Stomach (tissue), 9 donors: Measurements from ENCODE around the gene APEX2. TPM values are rescaled to one million over a fixed set of nuclear protein-coding genes. Genes with fewer than 3 reads are reported as not detected.

Experiments
- DNase-seq, 2 donors: peaks; one replicate each; pipeline versions ENCODE4 v3.0.0 to v3.0.0-alpha.2; 2013 to 2019
- H3K27ac ChIP-seq, 5 donors: fragments of 200-600 bp in 4 of 5; sonication (generic) in 4 of 5; one replicate each; pipeline ENCODE4 v1.5.1; 2013 to 2019; ENCODE audit warnings: mild to moderate bottlenecking in 1 of 5, moderate library complexity in 1 of 5
- H3K27me3 ChIP-seq, 3 donors: fragments of 200-600 bp; sonication (generic); one replicate each; pipeline ENCODE4 v1.5.1; 2017 to 2019; ENCODE audit warnings: mixed run types in 1 of 3
- H3K36me3 ChIP-seq, 4 donors: fragments of 200-600 bp; sonication (generic); 1 replicate in 3 of 4; 2 replicates in 1 of 4; pipeline ENCODE4 v1.5.1; 2016 to 2019
- H3K4me1 ChIP-seq, 4 donors: fragments of 200-600 bp; sonication (generic); one replicate each; pipeline ENCODE4 v1.5.1; 2016 to 2019
- H3K4me3 ChIP-seq, 4 donors: fragments of 200-600 bp; sonication (generic) in 3 of 4; one replicate each; pipeline ENCODE4 v1.5.1; 2016 to 2019; ENCODE audit warnings: mild to moderate bottlenecking in 1 of 4
- H3K9me3 ChIP-seq, 4 donors: fragments of 200-600 bp; sonication (generic); one replicate each; pipeline ENCODE4 v1.5.1; 2016 to 2019
- CTCF ChIP-seq, 7 experiments: fragments of 450-650 bp in 4 of 7; fragments of 200-600 bp in 3 of 7; sonication (generic) in 3 of 7; IDR thresholded peaks; one replicate each; pipeline ENCODE4 v1.5.1; 2016 to 2019; ENCODE audit warnings: antibody characterized with exemption in 7 of 7, control low read depth in 2 of 7, mild to moderate bottlenecking in 1 of 7
- EP300 ChIP-seq: sonication (generic); formaldehyde crosslinking; IDR thresholded peaks from one replicate; pipeline ENCODE4 v1.6.1; 2017; ENCODE audit warnings: antibody characterized with exemption
- POLR2A ChIP-seq, 4 donors: fragments of 450-650 bp; IDR thresholded peaks; one replicate each; pipeline ENCODE4 v1.6.1; 2016; ENCODE audit warnings: antibody characterized with exemption in 4 of 4, control low read depth in 2 of 4, mild to moderate bottlenecking in 1 of 4, moderate library complexity in 1 of 4
- POLR2AphosphoS5 ChIP-seq, 3 donors: sonication (generic); formaldehyde crosslinking; IDR thresholded peaks; one replicate each; pipeline ENCODE4 v1.6.1; 2016; ENCODE audit warnings: antibody characterized with exemption in 3 of 3
- WGBS, 5 donors: extraction: QIAGEN DNeasy Blood & Tissue Kit in 3 of 5; methylation state at CpG; one replicate each; pipeline versions ENCODE4 v1.1.5 to v1.1.7; 2013 to 2018; 5-methylcytosine and 5-hydroxymethylcytosine counted together
- intact Hi-C: fragments of 100-400 bp; cut with DNase I; formaldehyde crosslinking; loops from one replicate; pipeline ENCODE4 v1.15.1; 2023; ENCODE audit warnings: low total_unique reads
- polyA plus RNA-seq, 3 donors: library from polyadenylated mRNA; stranded (reverse); fragments of 200-250 nt; gene quantifications; one replicate each; pipeline ENCODE4 v1.2.3, GENCODE V29; 2013
- total RNA-seq, 5 donors: library from RNA; depleted of rRNA; stranded (reverse); fragments of >200 nt; gene quantifications; one replicate each; pipeline versions ENCODE4 v1.1.0 to v1.2.3, GENCODE V29; 2014 to 2016
- donor health status: healthy with polysubstance abuse.
- donor health status: Bipolar disorder and iron deficiency.
- donor health status: healthy.

APEX2 gene
- total and polyA plus RNA-seq, 8 donors, result 0.29 to 11.2 (median 8.3) TPM

GRCh38 chrX:54964766-54965497, 35.2 kb upstream of the APEX2 start:
- intact Hi-C loops, result no loop called here

GRCh38 chrX:54977387-54977786, 22.8 kb upstream of the APEX2 start:
- intact Hi-C loops, result no loop called here
- Histone ChIP-seq H3K9me3 (peaks cover 0 to 18% (median 0%) of the 10 kb centered on the region in 4 donors), H3K36me3 (no peaks in the 10 kb centered on the region), H3K4me1 (no peaks in the 10 kb centered on the region), H3K27me3 (no peaks in the 10 kb centered on the region), H3K27ac (no peak overlapping the region), H3K4me3 (no peak overlapping the region)
- DNase-seq, result no peak
- WGBS, 5 donors, result 60 to 79% (median 74%) methylated on average over 4 of the region's 4 CpGs
- TF ChIP-seq POLR2A (IDR thresholded peaks at IDR 0.05), result no peak
- no peak for TF ChIP-seq POLR2AphosphoS5 (IDR thresholded peaks at IDR 0.05)
- no peak for TF ChIP-seq CTCF (IDR thresholded peaks at IDR 0.05)
- no peak for TF ChIP-seq EP300

More at GRCh38 chrX:54964766-54965497, 35.2 kb upstream of the APEX2 start:
- no peak for DNase-seq
- no peaks in the 10 kb centered on the region for H3K27me3 ChIP-seq
- WGBS, 5 donors, result 64 to 82% (median 74%) methylated on average over 4 of the region's 4 CpGs
- no peak overlapping the region for H3K4me3 ChIP-seq
- no peaks in the 10 kb centered on the region for H3K36me3 ChIP-seq
- no peak overlapping the region for H3K27ac ChIP-seq
- no peak for TF ChIP-seq POLR2AphosphoS5 (IDR thresholded peaks at IDR 0.05)
- TF ChIP-seq POLR2A (IDR thresholded peaks at IDR 0.05), result no peak
- no peak for TF ChIP-seq CTCF (IDR thresholded peaks at IDR 0.05)
- no peak for TF ChIP-seq EP300
- peaks cover 0 to 18% (median 7%) of the 10 kb centered on the region in 4 donors for H3K9me3 ChIP-seq
- H3K4me1 ChIP-seq, result no peaks in the 10 kb centered on the region

- H3K4me3 ChIP-seq, result no peak overlapping the region
- H3K36me3 ChIP-seq, result no peaks in the 10 kb centered on the region
- H3K27ac ChIP-seq, result no peak overlapping the region
- intact Hi-C loops, result no loop called here
- H3K27me3 ChIP-seq, result no peaks in the 10 kb centered on the region
- peaks cover 0 to 23% (median 0%) of the 10 kb centered on the region in 4 donors for H3K9me3 ChIP-seq
- no peaks in the 10 kb centered on the region for H3K4me1 ChIP-seq
- no peak for TF ChIP-seq POLR2AphosphoS5 (IDR thresholded peaks at IDR 0.05)
- TF ChIP-seq POLR2A (IDR thresholded peaks at IDR 0.05), result no peak
- no peak for TF ChIP-seq EP300
- no peak for TF ChIP-seq CTCF (IDR thresholded peaks at IDR 0.05)
- no peak for DNase-seq
Observed at GRCh38 chrX:54978448-54978847, 21.7 kb upstream of the APEX2 start.

GRCh38 chrX:54979432-54979831, 20.7 kb upstream of the APEX2 start:
- Histone ChIP-seq H3K27me3 (no peaks in the 10 kb centered on the region), H3K27ac (no peak overlapping the region), H3K36me3 (no peaks in the 10 kb centered on the region), H3K9me3 (peaks cover 0 to 22% (median 2%) of the 10 kb centered on the region in 4 donors), H3K4me3 (no peak overlapping the region), H3K4me1 (no peaks in the 10 kb centered on the region)
- no peak for DNase-seq
- no peak for TF ChIP-seq POLR2AphosphoS5 (IDR thresholded peaks at IDR 0.05)
- no peak for TF ChIP-seq CTCF (IDR thresholded peaks at IDR 0.05)
- TF ChIP-seq POLR2A (IDR thresholded peaks at IDR 0.05), result no peak
- no peak for TF ChIP-seq EP300
- intact Hi-C loops, result no loop called here
